PFSK-1 (cell line): ENCODE measurements around the gene NOTCH2.

Experiments used
- FOXP2 ChIP-seq: optimal IDR thresholded peaks from 2 replicates; pipeline ENCODE3; 2011; ENCODE audit warnings: borderline replicate concordance, control low read depth, inconsistent platforms; ENCODE audit not compliant: insufficient read depth; ENCODE audit errors: extremely low read length, extremely low read depth
- POLR2AphosphoS5 ChIP-seq: IDR thresholded peaks from 2 replicates; pipeline ENCODE4 v1.6.1; 2012; ENCODE audit warnings: low read depth, mild to moderate bottlenecking, control low read depth, low read length, moderate library complexity
- SIN3A ChIP-seq: IDR thresholded peaks from 2 replicates; pipeline ENCODE4 v1.6.1; 2012; ENCODE audit warnings: mild to moderate bottlenecking, low read length, moderate library complexity, borderline replicate concordance; ENCODE audit not compliant: insufficient read depth
- TAF1 ChIP-seq: IDR thresholded peaks from 2 replicates; pipeline ENCODE4 v1.6.1; 2012; ENCODE audit warnings: low read length, control low read depth, borderline replicate concordance; ENCODE audit not compliant: insufficient read depth
- TF ChIP-seq, protein P1 (sequence below), 2 experiments: IDR thresholded peaks; 2 replicates each; pipeline versions ENCODE4 v1.6.1 to v1.8.0; 2011 to 2012; ENCODE audit warnings: low read depth in 2 of 2, low read length in 2 of 2, control low read depth in 1 of 2, inconsistent platforms in 1 of 2, mild to moderate bottlenecking in 1 of 2, moderate library complexity in 1 of 2; ENCODE audit not compliant: insufficient read depth in 1 of 2

NOTCH2 gene

DNA sequence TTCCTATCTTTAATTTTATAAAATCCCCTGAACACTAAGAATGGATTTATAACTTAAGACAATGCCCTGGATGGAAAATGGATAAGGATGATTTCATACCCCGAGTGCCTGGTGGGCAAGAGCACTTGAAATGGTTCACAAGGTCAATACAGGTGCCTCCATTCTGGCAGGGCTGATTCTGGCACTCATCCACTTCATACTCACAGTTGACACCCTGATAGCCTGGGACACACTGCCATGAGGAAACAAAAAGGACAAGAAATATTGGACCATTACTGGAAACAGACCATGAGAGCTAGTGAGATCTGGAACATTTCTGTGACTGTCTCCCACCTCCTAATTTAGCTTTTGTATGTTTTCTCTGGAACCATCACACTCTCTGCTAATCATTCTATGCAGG, 134.1 kb downstream of the NOTCH2 start:
- no peak for TF ChIP-seq POLR2AphosphoS5
- no peak for TF ChIP-seq FOXP2
- TF ChIP-seq TAF1: no peak
- no peak for TF ChIP-seq SIN3A
- TF ChIP-seq, protein P1, sequence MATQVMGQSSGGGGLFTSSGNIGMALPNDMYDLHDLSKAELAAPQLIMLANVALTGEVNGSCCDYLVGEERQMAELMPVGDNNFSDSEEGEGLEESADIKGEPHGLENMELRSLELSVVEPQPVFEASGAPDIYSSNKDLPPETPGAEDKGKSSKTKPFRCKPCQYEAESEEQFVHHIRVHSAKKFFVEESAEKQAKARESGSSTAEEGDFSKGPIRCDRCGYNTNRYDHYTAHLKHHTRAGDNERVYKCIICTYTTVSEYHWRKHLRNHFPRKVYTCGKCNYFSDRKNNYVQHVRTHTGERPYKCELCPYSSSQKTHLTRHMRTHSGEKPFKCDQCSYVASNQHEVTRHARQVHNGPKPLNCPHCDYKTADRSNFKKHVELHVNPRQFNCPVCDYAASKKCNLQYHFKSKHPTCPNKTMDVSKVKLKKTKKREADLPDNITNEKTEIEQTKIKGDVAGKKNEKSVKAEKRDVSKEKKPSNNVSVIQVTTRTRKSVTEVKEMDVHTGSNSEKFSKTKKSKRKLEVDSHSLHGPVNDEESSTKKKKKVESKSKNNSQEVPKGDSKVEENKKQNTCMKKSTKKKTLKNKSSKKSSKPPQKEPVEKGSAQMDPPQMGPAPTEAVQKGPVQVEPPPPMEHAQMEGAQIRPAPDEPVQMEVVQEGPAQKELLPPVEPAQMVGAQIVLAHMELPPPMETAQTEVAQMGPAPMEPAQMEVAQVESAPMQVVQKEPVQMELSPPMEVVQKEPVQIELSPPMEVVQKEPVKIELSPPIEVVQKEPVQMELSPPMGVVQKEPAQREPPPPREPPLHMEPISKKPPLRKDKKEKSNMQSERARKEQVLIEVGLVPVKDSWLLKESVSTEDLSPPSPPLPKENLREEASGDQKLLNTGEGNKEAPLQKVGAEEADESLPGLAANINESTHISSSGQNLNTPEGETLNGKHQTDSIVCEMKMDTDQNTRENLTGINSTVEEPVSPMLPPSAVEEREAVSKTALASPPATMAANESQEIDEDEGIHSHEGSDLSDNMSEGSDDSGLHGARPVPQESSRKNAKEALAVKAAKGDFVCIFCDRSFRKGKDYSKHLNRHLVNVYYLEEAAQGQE (IDR thresholded peaks at IDR 0.05; ENCODE audit: insufficient read depth in 1 of 2, low read depth in 2 of 2, low read length in 2 of 2): no peak

DNA sequence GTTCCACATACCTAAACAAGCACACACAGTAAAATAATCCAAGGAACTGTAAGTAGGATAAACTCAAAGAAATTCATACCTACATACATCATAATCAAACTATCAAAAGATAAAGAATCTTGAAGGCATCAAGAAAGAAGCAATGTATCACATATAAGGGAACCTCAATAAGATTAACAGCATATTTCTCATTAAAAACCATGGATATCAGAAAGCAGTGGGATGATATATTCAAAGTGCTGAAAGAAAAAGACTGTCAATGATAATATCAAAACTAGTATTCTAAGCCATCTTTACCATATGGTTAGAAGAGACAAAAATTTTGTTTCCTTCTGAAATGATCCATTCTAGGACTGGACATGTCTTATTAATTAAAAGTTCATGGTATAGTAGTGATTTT, 136.1 kb downstream of the NOTCH2 start:
- no peak for TF ChIP-seq TAF1
- no peak for TF ChIP-seq POLR2AphosphoS5
- no peak for TF ChIP-seq SIN3A
- TF ChIP-seq, protein P1 (IDR thresholded peaks at IDR 0.05; ENCODE audit: insufficient read depth in 1 of 2, low read depth in 2 of 2, low read length in 2 of 2): no peak
- no peak for TF ChIP-seq FOXP2

DNA sequence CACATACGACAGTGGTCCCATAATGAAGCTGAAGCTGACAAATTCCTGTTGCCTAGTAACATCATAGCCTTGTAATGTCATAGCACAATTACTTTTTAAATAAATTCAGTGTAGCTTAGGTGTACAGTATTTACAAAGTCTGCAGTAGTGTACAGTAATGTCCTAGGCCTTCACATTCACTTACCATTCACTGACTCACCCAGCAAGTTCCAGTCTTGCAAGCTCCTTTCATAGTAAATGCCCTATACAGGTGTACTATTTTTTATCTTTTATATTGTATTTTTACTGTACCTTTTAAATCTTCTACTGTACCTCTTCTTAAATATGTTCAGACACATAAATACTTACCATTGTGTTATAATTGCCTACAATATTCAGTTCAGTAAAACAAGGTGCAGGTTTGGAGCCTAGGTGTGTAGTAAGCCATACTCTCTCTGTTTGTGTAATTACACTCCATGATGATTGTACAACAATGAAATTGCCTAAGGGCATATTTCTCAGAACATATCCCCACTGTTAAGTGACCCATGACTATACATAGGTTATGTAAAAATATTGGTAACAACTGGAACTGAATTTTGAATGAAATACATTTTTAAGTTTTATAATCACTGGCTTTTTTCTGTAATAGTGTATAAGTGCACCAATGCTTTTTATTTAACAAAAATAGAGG, 139.7 kb downstream of the NOTCH2 start:
- TF ChIP-seq POLR2AphosphoS5 (no peak), SIN3A (no peak), TAF1 (no peak), FOXP2 (no peak)
- TF ChIP-seq, protein P1 (IDR thresholded peaks at IDR 0.05; ENCODE audit: insufficient read depth in 1 of 2, low read depth in 2 of 2, low read length in 2 of 2): no peak

DNA sequence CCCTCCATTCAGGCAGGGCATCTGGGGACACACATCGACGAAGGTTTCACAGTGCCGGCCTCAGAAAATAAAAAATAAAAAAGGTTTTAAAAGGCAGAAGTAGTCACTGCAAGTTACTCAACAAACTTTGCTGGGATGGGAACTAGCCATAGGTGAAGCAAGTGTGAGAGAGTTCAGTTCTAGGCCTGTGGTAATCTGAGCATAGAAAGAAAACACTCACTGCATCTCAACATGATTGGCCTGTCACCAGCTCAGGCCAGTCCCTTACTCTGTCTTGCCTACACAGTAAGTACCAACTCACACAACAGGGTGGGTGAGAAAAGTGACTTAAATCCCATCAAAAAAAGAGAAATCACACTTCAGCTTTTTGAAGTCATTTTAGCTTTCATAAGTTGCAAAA, 142.9 kb downstream of the NOTCH2 start:
- no peak for TF ChIP-seq POLR2AphosphoS5
- TF ChIP-seq FOXP2: no peak
- TF ChIP-seq SIN3A: no peak
- TF ChIP-seq, protein P1 (IDR thresholded peaks at IDR 0.05; ENCODE audit: insufficient read depth in 1 of 2, low read depth in 2 of 2, low read length in 2 of 2): no peak
- TF ChIP-seq TAF1: no peak
